HG03520 (cell line): ENCODE measurements around the gene OR10A6.

Experiments used
- ATAC-seq: cut with Tn5 transposase; IDR thresholded peaks from one replicate; pipeline ENCODE4 v1.9.1; 2021; ENCODE audit warnings: mild to moderate bottlenecking, moderate library complexity; ENCODE audit not compliant: unreplicated experiment

Gene OR10A6

GRCh38 chr11:7931168-7931567 is at the start of gene OR10A6:
Gene OR10A6, minus strand, starts transcription at chr11:7931268. Its CDS starts 2,606 bp downstream, at chr11:7928662.
- no peak for ATAC-seq

- ATAC-seq, result no peak
Observed at GRCh38 chr11:7977232-7977917, 46.3 kb upstream of the OR10A6 start.

- ATAC-seq, result no peak
Observed at GRCh38 chr11:7974668-7975067, 43.6 kb upstream of the OR10A6 start.

GRCh38 chr11:7973011-7973410 is 41.9 kb upstream of the OR10A6 start:
- ATAC-seq, result no peak

- no peak for ATAC-seq
Observed at GRCh38 chr11:7971846-7972245, 40.8 kb upstream of the OR10A6 start.

- ATAC-seq, result no peak
Observed at GRCh38 chr11:7969756-7970646, 38.9 kb upstream of the OR10A6 start.

- no peak for ATAC-seq
Observed at GRCh38 chr11:7968686-7969085, 37.6 kb upstream of the OR10A6 start.

GRCh38 chr11:7967826-7968225 is 36.8 kb upstream of the OR10A6 start:
- ATAC-seq, result no peak

- ATAC-seq, result no peak
Observed at GRCh38 chr11:7967097-7967496, 36.0 kb upstream of the OR10A6 start.

GRCh38 chr11:7965386-7965785 is 34.3 kb upstream of the OR10A6 start, which contains the start of gene NLRP10:
Gene NLRP10, minus strand, starts transcription at chr11:7965447. Its CDS starts 1,952 bp downstream, at chr11:7963495.
- ATAC-seq, result no peak

- no peak for ATAC-seq
Observed at GRCh38 chr11:7964873-7965272, 33.8 kb upstream of the OR10A6 start.

- no peak for ATAC-seq
Observed at GRCh38 chr11:7964261-7964660, 33.2 kb upstream of the OR10A6 start.

GRCh38 chr11:7955191-7955590 is 24.1 kb upstream of the OR10A6 start:
- ATAC-seq, result no peak

GRCh38 chr11:7949934-7950333 is 18.9 kb upstream of the OR10A6 start:
- no peak for ATAC-seq

GRCh38 chr11:7944123-7944522 is 13.1 kb upstream of the OR10A6 start:
- ATAC-seq, result no peak

- no peak for ATAC-seq
Observed at GRCh38 chr11:7941608-7942007, 10.5 kb upstream of the OR10A6 start, which contains the start of gene OR10A3. Gene OR10A3, minus strand, starts transcription at chr11:7941708. Its CDS starts 2,188 bp downstream, at chr11:7939520.

GRCh38 chr11:7941146-7941545 is 10.1 kb upstream of the OR10A6 start:
- ATAC-seq, result no peak

- ATAC-seq, result no peak
Observed at GRCh38 chr11:7936615-7937014, 5.5 kb upstream of the OR10A6 start.

- ATAC-seq, result no peak
Observed at GRCh38 chr11:7927635-7928034, 3.4 kb downstream of the OR10A6 start.

GRCh38 chr11:7924536-7924935 is 6.5 kb downstream of the OR10A6 start:
- ATAC-seq, result no peak

- ATAC-seq, result no peak
Observed at GRCh38 chr11:7918141-7918540, 12.9 kb downstream of the OR10A6 start.

GRCh38 chr11:7911011-7911410 is 20.1 kb downstream of the OR10A6 start:
- ATAC-seq, result no peak
